ENCODE measurements around the gene KRTAP10-6. TPM values are rescaled to one million over a fixed set of nuclear protein-coding genes. Genes with fewer than 3 reads are reported as not detected.
"Not testable (repeated sequence)": the region's sequence is repeated elsewhere in the genome, so short reads cannot be mapped to it uniquely, and the experiment has no call there.

The KRTAP10-6 gene
- total RNA-seq, 2 donors from 2014 or later = not detected

DNA sequence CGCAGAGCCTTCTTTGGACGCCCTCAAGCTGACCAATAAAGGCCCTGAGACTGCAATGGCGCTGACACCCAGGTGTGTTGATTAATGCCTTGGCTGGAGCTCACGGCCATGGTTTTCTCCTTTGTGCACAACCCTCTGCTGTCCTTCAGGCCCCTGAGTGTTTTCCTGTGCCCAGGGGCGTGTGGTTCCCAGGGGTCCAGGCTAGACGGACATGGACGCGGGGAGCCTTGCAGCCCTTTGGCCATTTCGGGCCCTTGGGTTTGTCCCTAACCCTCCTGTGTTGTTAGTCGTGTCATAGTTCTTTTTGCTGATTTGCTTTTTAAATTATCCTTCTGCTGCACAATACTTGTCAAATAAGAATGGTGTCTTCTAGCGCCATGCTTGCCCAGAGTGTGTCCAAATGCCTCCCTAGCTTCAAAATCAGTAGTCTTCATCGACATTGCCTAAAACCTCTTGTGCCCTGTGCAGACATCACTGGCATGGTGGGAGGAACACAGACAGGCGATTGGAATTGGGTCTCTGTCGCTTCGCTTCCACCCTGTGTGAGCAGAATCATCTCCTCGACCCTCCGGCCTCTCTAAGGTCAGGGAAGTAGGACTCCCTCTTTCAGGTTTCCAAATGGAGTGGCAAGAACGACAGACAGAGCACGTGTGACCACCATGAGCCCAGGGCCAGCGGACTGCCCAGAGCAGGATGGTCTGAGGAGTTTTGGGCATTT, 16.8 kb downstream of the KRTAP10-6 start:
- DNase-seq (ENCODE audit: low spot score in 2 of 2) (no peak), ATAC-seq (no peak)
- peaks cover 6 to 28% of the 10 kb centered on the region in 2 donors for H3K36me3 Mint-ChIP-seq
- H3K27ac Mint-ChIP-seq = no peak overlapping the region
- H3K9me3 Mint-ChIP-seq = peaks cover 3 to 8% of the 10 kb centered on the region in 2 donors

DNA sequence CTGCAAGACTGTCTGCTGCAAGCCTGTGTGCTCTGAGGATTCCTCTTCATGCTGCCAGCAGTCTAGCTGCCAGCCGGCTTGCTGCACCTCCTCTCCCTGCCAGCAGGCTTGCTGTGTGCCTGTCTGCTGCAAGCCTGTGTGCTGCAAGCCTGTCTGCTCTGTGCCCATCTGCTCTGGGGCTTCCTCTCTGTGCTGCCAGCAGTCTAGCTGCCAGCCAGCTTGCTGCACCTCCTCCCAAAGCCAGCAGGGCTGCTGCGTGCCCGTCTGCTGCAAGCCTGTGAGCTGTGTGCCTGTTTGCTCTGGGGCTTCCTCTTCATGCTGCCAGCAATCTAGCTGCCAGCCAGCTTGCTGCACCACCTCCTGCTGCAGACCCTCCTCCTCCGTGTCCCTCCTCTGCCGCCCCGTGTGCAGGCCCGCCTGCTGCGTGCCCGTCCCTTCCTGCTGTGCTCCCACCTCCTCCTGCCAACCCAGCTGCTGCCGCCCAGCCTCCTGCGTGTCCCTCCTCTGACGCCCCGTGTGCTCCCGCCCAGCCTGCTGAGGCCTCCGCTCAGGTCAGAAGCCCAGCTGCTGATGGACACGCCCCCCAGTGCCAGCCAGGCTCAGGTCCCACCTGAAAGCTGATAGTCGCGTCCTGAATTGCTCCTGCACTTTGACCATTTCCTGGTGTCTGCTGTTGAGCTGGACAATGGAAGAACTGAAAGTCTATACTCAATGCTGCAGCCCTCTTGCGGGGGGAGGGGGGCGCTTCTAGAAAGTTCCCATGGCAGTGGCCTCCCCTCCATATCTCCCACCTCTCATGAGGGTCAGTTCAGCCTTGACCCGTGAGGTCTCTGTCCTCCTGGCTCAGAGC, 17.6 kb downstream of the KRTAP10-6 start:
- H3K27ac Mint-ChIP-seq = peak overlapping the region in 1 of 2 donors; percentile 72
- ATAC-seq = no peak

DNA sequence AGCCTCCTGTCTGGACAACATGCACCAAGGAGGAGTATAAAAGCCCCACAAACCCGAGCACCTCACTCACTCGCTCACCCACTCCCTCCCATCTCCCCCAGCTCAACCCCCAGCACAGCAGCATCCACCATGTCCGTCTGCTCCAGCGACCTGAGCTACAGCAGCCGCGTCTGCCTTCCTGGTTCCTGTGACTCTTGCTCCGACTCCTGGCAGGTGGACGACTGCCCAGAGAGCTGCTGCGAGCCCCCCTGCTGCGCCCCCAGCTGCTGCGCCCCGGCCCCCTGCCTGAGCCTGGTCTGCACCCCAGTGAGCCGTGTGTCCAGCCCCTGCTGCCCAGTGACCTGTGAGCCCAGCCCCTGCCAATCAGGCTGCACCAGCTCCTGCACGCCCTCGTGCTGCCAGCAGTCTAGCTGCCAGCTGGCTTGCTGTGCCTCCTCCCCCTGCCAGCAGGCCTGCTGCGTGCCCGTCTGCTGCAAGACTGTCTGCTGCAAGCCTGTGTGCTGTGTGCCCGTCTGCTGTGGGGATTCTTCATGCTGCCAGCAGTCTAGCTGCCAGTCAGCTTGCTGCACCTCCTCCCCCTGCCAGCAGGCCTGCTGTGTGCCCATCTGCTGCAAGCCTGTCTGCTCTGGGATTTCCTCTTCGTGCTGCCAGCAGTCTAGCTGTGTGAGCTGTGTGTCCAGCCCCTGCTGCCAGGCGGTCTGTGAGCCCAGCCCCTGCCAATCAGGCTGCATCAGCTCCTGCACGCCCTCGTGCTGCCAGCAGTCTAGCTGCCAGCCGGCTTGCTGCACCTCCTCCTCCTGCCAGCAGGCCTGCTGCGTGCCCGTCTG, 18.5 kb downstream of the KRTAP10-6 start, which contains the start of gene KRTAP10-4:
Gene KRTAP10-4, plus strand, starts transcription at position 100 of the 827 bp plus-strand sequence. Its CDS starts 30 bp downstream, at position 130.
- peak in 1 of 2 donors; percentile 35 for DNase-seq (ENCODE audit: low spot score in 2 of 2)
- not testable (repeated sequence) for ATAC-seq, H3K9me3 Mint-ChIP-seq
- peaks cover 0 to 20% of the 10 kb centered on the region in 2 donors for H3K36me3 Mint-ChIP-seq
- H3K27ac Mint-ChIP-seq = peak within 1 kb of the TSS in 1 of 2 donors; percentile 72

More for the DNA sequence above, 17.6 kb downstream of the KRTAP10-6 start:
- peaks cover 0 to 20% of the 10 kb centered on the region in 2 donors for H3K36me3 Mint-ChIP-seq
- peak in 1 of 2 donors; percentile 30 for DNase-seq (ENCODE audit: low spot score in 2 of 2)
- peaks cover 3 to 8% of the 10 kb centered on the region in 2 donors for H3K9me3 Mint-ChIP-seq

DNA sequence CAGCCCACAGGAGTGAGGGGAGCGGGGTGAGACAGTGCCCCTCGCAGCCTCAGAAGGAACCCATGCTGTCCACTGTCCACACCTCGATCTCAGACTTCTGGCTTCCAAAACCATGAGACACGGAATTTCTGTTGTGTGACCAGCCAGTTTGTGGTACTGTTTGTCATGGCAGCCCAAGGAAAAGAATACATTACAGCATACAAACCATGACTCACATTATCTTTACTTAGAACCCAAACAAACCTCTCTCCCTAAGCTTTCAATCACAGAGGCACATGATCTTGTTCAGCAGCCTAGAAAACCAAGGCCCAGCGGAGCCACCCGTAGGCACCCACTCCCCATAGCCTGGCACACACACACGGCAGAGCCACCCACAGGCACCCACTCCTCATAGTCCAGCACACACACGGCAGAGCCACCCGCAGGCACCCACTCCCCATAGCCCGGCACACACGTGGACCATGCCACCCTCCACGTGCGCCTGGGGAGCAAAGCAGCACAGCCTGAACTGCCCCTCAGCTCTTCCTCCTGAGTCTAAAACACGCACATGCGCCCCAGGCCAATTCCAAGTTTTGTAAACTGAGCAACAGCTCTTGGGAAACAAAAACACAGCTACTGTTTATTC, 19.2 kb downstream of the KRTAP10-6 start:
- ATAC-seq (no peak), DNase-seq (ENCODE audit: low spot score in 2 of 2) (peak in 1 of 2 donors; percentile 31)
- no peak overlapping the region for H3K27ac Mint-ChIP-seq
- peaks cover 0 to 18% of the 10 kb centered on the region in 2 donors for H3K36me3 Mint-ChIP-seq
- peaks cover 3 to 8% of the 10 kb centered on the region in 2 donors for H3K9me3 Mint-ChIP-seq

DNA sequence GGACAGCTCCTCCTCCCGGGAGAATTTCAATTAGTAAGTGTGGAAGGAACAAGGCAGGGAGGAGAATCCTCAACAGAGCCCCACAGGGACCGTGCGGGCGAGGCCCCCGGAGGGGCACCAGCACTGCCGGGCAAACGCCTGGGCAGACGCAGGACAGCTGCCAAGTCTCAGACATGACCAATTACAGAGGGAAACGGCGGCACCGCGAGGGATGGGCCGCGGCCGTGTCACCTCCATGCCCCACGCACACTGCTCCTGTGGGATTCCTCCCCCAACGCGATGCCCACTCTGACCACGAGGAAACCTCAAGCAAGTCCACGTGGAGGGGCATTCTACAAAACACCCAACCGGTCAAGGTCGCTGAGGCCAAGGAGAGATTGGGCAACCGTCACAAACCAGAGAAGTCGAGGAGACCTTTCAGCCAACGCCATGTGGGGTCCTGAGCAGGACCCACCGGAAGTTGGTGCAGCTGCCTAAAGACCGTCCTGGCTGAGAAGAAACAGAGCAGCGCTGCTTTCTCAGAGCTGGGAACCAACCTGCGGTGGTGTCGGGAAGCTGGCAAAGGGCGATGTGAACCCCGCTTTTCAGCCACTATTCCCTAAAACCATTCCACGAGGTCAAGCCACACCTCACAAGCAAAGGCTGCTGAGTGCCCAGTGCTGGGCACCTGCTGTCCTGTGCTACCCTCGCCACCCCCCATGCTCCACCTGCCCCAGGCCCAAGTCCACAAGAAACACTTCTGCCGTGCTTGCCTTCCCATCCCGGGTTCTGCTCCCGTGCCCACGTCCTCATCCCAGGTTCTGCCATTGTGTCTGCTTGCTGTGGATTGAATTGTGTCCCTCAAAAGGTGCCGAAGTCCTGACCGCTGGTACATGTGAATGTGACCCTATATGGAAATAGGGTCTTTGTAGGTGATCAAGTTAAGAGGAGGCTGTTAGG, 20.2 kb downstream of the KRTAP10-6 start:
- Mint-ChIP-seq H3K36me3 (peaks cover 0 to 11% of the 10 kb centered on the region in 2 donors), H3K27ac (no peak overlapping the region), H3K9me3 (peaks cover under 1 to 6% of the 10 kb centered on the region in 2 donors)
- ATAC-seq (no peak), DNase-seq (ENCODE audit: low spot score in 2 of 2) (peak in 1 of 2 donors; percentile 28)

DNA sequence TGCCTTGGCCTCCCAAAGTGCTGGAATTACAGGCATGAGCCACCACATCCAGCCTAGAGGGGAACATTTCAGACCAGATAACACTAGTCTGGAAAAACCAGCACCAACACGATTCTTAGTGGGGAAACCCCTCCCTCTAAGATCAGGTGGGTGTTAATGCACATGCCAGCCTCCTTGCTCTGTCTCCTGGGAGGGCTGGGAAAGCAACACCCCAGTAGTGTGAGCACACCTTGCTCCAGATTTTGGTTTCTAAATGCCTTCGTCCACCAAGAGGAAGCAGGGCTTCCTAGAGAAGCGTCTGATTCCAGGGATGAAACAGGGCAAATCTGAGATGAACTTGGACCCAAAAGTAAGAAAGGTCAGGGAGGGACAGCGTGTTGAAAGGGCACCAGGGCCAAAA, 21.0 kb downstream of the KRTAP10-6 start:
- Mint-ChIP-seq H3K27ac (no peak overlapping the region), H3K9me3 (peaks cover 0 to 5% of the 10 kb centered on the region in 2 donors), H3K36me3 (peaks cover 0 to 5% of the 10 kb centered on the region in 2 donors)
- DNase-seq (ENCODE audit: low spot score in 2 of 2) (no peak), ATAC-seq (no peak)

DNA sequence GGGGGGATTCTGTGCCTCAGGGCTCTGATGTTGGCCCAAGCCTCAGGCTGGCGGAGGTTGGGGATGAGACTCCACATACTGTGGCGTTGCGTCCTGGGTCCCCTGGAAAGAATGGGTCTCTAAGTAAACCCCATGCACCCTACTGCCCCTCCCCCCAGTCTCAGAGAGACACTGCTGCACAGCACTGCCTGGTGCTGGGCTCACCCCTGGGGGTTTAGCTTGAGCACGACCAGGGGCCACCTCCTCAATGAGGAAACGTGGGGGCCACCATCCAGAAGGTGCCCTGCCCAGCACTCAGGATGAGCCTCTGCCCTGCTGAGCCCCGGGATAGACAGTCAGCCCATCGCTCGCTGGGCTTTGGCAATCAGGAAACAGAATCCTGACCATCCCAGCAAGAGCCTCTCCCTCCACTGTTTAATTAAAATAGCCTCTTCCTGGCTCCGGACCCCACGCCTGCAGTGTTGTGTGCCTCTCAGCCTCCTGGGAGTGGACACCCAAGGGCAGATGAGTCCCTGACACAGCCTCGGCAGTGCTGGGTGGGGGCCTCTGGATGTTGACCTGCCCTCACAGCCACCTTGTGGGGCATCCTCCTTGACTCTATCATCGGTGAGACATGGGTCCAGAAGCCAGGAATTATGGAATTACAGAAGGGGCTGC, 22.3 kb downstream of the KRTAP10-6 start:
- Mint-ChIP-seq H3K27ac (no peak overlapping the region), H3K9me3 (peaks cover 0 to 5% of the 10 kb centered on the region in 2 donors), H3K36me3 (no peaks in the 10 kb centered on the region)
- ATAC-seq = no peak
- peak in 1 of 2 donors; percentile 23 for DNase-seq (ENCODE audit: low spot score in 2 of 2)

DNA sequence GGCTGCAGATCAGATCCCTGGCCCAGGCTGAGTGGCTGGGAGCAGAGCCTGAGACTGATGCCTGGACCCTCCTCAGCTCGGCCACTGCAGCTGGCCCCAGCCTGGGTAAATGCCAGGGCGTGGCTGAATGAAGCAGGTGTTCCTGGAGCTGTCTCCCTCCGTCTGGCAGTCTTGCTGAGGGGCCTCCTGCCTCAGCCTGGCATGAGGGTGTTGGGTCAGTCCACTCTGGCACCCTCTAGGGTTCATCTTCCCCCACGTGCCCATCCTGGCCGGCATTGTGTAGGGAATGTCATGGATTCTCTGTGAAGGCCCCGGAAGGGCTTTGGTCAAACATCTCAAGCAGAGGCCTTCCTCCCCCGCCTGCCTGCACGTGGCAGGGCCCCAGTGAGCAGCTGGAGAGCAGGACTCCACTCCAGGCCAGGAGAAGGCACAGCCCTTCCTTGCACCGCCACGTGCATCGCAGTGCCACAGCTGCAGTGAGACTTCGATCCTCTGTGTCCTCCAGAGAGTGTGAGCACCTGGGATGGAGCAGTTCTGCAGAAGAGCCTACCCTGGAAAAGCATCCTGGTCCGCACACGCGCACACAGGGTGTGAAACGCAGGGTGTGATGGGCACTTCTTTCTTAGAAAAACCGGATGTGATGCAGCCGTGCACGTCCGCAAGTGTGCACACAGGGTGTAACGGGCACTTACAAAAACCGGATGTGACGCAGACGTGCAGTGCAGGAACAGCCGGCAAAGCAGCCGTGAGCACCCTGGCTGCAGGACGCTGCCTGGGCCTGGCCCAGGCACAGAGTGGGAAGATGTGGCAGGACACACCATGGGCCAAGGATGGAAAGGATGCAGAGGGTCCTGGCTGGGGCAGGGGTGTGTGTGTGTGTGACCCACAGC, 23.4 kb downstream of the KRTAP10-6 start:
- DNase-seq (ENCODE audit: low spot score in 2 of 2) (peak in 1 of 2 donors; percentile 49), ATAC-seq (no peak)
- Mint-ChIP-seq H3K36me3 (no peaks in the 10 kb centered on the region), H3K9me3 (peaks cover 0 to 5% of the 10 kb centered on the region in 2 donors), H3K27ac (no peak overlapping the region)

DNA sequence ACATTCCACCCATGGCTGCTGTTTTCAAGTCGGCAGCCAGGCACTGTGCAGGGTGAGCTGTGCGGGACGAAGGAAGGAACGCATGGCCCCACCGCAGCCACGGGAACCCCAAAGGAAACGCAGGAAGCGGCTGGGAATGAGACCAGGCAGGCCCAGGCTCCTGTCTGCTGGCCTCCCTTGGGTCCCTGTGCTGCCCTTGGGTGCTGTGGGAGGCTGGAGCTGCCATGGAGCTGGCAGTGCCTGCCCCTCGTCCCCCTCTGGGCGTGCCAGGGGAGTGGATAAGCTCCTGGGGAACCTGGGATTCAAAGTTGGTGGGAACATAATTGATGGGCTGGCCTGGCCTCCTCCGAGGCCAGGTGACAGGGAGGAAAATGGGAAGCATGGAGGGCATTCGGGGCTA, 24.0 kb downstream of the KRTAP10-6 start:
- Mint-ChIP-seq H3K27ac (no peak overlapping the region), H3K9me3 (peaks cover 0 to 5% of the 10 kb centered on the region in 2 donors), H3K36me3 (no peaks in the 10 kb centered on the region)
- ATAC-seq = no peak
- no peak for DNase-seq (ENCODE audit: low spot score in 2 of 2)

DNA sequence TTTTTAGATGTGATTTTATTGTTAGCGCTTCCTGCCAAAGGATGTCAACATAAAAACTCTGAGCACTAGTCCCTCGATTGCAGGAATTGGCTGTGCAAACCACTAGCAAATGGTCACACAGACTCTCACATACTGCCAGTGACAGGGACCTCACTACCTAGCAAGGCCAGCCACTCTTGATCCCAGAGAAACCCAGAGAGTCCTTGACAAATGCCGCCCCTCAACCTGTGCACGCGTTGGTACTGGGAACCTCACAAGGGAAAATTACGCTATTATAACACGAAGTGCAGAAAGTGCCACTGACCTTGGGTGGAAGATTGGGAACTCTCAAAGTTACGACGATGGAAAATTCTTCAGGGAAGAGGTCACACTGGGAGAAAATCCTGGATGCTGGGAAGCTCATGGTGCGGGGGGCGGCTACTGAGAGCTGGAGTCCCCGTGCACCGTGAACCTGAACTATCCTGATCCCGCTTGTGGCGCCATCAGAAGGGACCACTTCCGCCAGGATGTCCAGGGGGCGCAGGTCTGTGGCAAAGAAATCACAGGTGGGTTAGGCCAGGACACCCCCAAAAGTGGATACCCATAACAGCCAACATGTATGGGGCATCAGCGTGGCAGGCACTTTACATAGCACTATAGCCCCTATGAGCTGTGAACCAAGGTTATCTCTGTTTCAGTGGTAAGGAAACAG, 24.7 kb downstream of the KRTAP10-6 start:
- Mint-ChIP-seq H3K27ac (no peak overlapping the region), H3K36me3 (no peaks in the 10 kb centered on the region), H3K9me3 (peaks cover 0 to 5% of the 10 kb centered on the region in 2 donors)
- ATAC-seq = no peak
- no peak for DNase-seq (ENCODE audit: low spot score in 2 of 2)

DNA sequence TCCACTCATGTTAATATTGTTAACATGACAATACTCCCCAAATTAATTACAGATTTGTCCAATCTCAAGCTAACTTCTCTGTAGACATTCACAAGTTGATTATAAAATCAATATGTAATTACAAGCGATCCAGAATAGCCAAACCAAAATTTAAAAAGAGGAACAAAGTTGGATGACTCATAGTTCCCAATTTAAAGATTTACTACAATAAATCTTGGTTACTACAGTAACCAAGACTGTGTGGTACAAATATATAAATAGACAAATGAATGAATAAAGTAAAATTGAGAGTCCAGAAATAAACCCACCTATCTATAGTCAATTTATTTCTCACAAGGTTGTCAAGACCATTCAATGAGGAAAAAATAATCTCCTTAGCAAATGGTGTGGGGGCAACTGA, 25.9 kb downstream of the KRTAP10-6 start:
- no peak for DNase-seq (ENCODE audit: low spot score in 2 of 2)
- Mint-ChIP-seq H3K36me3 (peaks cover 0 to 9% of the 10 kb centered on the region in 2 donors), H3K9me3 (peaks cover 0 to 2% of the 10 kb centered on the region in 2 donors), H3K27ac (no peak overlapping the region)
- ATAC-seq = no peak

DNA sequence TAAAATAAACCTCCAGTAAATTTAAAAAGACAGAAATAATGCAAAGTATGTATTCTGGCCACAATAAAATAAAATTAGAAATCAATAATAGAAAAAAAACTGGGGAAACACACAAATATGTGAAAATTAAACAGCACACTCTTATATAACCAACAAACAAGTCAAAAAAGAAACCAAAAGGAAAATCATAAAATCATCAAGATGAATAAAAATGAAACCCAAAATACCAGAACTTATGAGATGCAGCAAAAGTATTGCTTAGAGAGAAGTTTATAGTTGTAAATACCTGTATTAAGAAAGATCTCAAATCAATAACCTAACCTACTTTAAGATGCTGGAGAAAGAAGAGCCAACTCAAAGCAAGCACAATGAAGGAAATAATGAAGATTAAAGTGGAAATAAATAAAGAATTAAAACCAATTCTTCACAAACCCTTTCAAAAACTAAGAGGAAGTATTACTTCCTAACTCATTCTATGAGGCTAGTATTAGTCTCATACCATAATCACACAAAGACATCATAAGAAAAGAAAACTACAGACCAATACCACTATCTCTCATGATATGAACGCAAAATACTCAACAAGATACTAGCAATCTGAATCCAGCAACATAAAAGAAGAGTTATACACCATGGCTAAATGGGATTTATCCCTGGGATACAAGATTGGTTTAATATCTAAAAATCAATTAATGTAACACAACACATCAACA, 27.3 kb downstream of the KRTAP10-6 start:
- Mint-ChIP-seq H3K36me3 (peaks cover 9 to 18% of the 10 kb centered on the region in 2 donors), H3K27ac (peak overlapping the region in 1 of 2 donors; percentile 81), H3K9me3 (peaks cover 6% of the 10 kb centered on the region in 2 donors)
- no peak for ATAC-seq
- DNase-seq (ENCODE audit: low spot score in 2 of 2) = no peak

DNA sequence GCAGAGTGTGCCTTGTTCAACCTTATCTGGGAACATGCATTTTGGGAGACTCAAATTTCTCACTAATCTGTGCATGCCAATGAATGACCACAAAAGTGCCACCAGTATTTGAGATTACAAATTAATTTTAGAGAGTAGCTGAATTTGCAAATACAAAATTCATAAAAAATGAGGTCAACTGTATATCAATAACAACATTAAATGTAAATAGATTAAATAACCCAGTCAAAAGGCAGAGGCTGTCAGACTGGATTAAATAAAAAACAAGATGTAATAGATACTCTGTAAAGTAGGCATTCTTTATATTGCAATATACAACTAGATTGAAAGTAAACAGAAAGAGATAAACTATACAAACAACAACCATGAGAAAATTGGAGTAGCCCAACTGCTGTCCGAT, 28.2 kb downstream of the KRTAP10-6 start:
- ATAC-seq = no peak
- peaks cover 10 to 22% of the 10 kb centered on the region in 2 donors for H3K36me3 Mint-ChIP-seq
- H3K9me3 Mint-ChIP-seq = peaks cover 6% of the 10 kb centered on the region in 2 donors
- no peak overlapping the region for H3K27ac Mint-ChIP-seq
- DNase-seq (ENCODE audit: low spot score in 2 of 2) = no peak

Data from activated naive CD4-positive, alpha-beta T cell treated with anti-CD3 and anti-CD28 coated beads, Interleukin-2, amount 50 U/mL, for 72 hours (primary cell).